OCI-LY1 (cell line): ENCODE measurements around the gene RPS18.

Source experiments
- H2AFZ ChIP-seq: fragments of 200-600 bp; sonication (generic), shearing (Covaris generic); 2 replicates; pipeline ENCODE4 v1.6.0; 2014; ENCODE audit warnings: antibody characterized with exemption, mild to moderate bottlenecking, low read length
- H3F3A ChIP-seq: fragments of 200-600 bp; sonication (generic), shearing (Covaris generic); 2 replicates; pipeline ENCODE4 v1.6.0; 2014; ENCODE audit warnings: mild to moderate bottlenecking, antibody characterized with exemption, low read length, moderate library complexity; ENCODE audit not compliant: insufficient read depth
- H3K27ac ChIP-seq: fragments of 200-600 bp; sonication (generic); 2 replicates; pipeline ENCODE4 v1.5.1; 2014; ENCODE audit warnings: low read length, mixed run types, mild to moderate bottlenecking, low read depth; ENCODE audit not compliant: poor library complexity, severe bottlenecking
- H3K27me3 ChIP-seq: fragments of 200-600 bp; sonication (generic); 2 replicates; pipeline ENCODE4 v1.6.0; 2014; ENCODE audit warnings: antibody characterized with exemption, mild to moderate bottlenecking, low read length, moderate library complexity; ENCODE audit not compliant: insufficient read depth
- H3K36me3 ChIP-seq: fragments of 200-600 bp; sonication (generic); 2 replicates; pipeline ENCODE4 v1.6.1; 2014; ENCODE audit warnings: mild to moderate bottlenecking, antibody characterized with exemption, low read length, moderate library complexity, mixed read lengths; ENCODE audit not compliant: insufficient read depth
- H3K4me1 ChIP-seq: fragments of 200-600 bp; sonication (generic); 2 replicates; pipeline ENCODE4 v1.5.1; 2014; ENCODE audit warnings: mild to moderate bottlenecking, low read length, moderate library complexity; ENCODE audit not compliant: insufficient read depth, severe bottlenecking
- H3K4me2 ChIP-seq: fragments of 200-600 bp; sonication (generic), shearing (Covaris generic); 2 replicates; pipeline ENCODE4 v1.6.1; 2014; ENCODE audit warnings: low read length
- H3K4me3 ChIP-seq: fragments of 200-600 bp; sonication (generic); 2 replicates; pipeline ENCODE4 v1.5.1; 2014; ENCODE audit warnings: low read length, low read depth, mild to moderate bottlenecking, mixed read lengths; ENCODE audit not compliant: poor library complexity, severe bottlenecking
- H3K79me2 ChIP-seq: fragments of 200-600 bp; shearing (Covaris generic); 2 replicates; pipeline ENCODE4 v1.6.1; 2016; ENCODE audit warnings: mixed run types, low read length, mixed read lengths; ENCODE audit not compliant: insufficient read depth
- H3K9ac ChIP-seq: fragments of 200-600 bp; sonication (generic), shearing (Covaris generic); 2 replicates; pipeline ENCODE4 v1.6.1; 2014; ENCODE audit warnings: mild to moderate bottlenecking, low read length, mixed read lengths
- H3K9me2 ChIP-seq: fragments of 200-600 bp; sonication (generic), shearing (Covaris generic); 2 replicates; pipeline ENCODE4 v1.6.1; 2014; ENCODE audit warnings: low read depth, mild to moderate bottlenecking, low read length, mixed read lengths
- H3K9me3 ChIP-seq: fragments of 200-600 bp; shearing (Covaris generic); 2 replicates; pipeline ENCODE4 v1.6.1; 2014; ENCODE audit warnings: low read length, mixed read lengths
- H4K20me1 ChIP-seq: fragments of 200-600 bp; sonication (generic), shearing (Covaris generic); 2 replicates; pipeline ENCODE4 v1.6.0; 2016; ENCODE audit warnings: mild to moderate bottlenecking, low read length; ENCODE audit not compliant: insufficient read depth
- EZH2 ChIP-seq: fragments of 200-600 bp; sonication (generic), shearing (Covaris generic); IDR thresholded peaks from 2 replicates; pipeline ENCODE4 v1.8.0; 2017; ENCODE audit warnings: borderline replicate concordance, mixed run types, mild to moderate bottlenecking, antibody characterized with exemption, low read length, moderate library complexity, mixed read lengths
- TF ChIP-seq, protein P1 (sequence below): fragments of 200-600 bp; sonication (generic), shearing (Covaris generic); IDR thresholded peaks from 2 replicates; pipeline ENCODE4 v1.5.1; 2017; ENCODE audit warnings: mild to moderate bottlenecking, antibody characterized with exemption, low read length, moderate library complexity, mixed read lengths

The RPS18 gene

GRCh38 chr6:33301877-33302276 is 30.0 kb downstream of the RPS18 start:
- no peaks in the 10 kb centered on the region for H4K20me1 ChIP-seq
- H3K27ac ChIP-seq, result no peak overlapping the region
- H3K36me3 ChIP-seq, result peaks cover 48% of the 10 kb centered on the region
- H3K79me2 ChIP-seq, result no peaks in the 10 kb centered on the region
- H3K27me3 ChIP-seq, result no peaks in the 10 kb centered on the region
- no peaks in the 10 kb centered on the region for H3K9me2 ChIP-seq
- H3K4me1 ChIP-seq, result peaks cover 20% of the 10 kb centered on the region
- H3K9me3 ChIP-seq, result no peaks in the 10 kb centered on the region
- H3F3A ChIP-seq, result 0 out of 2 replicates have a peak, but pooled peaks cover 5% of the 10 kb centered on the region
- H3K4me2 ChIP-seq, result no peak overlapping the region
- no peak for TF ChIP-seq EZH2
- no peak overlapping the region for H3K9ac ChIP-seq
- H2AFZ ChIP-seq, result no peak overlapping the region
- H3K4me3 ChIP-seq, result no peak overlapping the region

DNA sequence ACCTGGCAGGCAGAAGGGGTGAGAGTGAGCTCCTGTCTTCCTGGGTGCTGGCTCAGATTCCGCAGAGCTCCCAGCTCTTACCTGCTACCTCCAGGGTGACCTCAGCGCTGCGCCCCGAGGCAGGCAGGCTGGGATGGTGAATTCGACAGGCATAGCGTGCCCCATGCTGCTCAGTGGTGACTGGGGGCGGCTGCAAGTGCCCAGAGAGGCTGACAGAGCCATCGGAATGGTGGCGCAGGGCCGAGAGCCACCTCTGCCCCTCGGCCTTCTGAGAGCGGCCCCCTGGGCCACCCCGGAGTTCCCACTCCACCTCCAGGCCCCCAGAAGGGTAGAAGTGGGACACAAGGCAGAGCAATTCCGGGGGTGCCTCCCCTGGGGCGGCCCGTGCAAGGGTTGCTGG is 32.3 kb downstream of the RPS18 start:
- Histone ChIP-seq H3K36me3 (peaks cover 53% of the 10 kb centered on the region), H3K4me1 (peaks cover 15% of the 10 kb centered on the region), H3F3A (0 out of 2 replicates have a peak, but pooled peaks cover 5% of the 10 kb centered on the region), H3K4me2 (no peak overlapping the region), H3K79me2 (0 out of 2 replicates have a peak, but pooled peaks cover 6% of the 10 kb centered on the region), H3K27me3 (no peaks in the 10 kb centered on the region), H3K27ac (no peak overlapping the region), H4K20me1 (no peaks in the 10 kb centered on the region), H3K9me2 (no peaks in the 10 kb centered on the region), H3K9me3 (no peaks in the 10 kb centered on the region), H2AFZ (no peak overlapping the region), H3K9ac (no peak overlapping the region), H3K4me3 (no peak overlapping the region)
- TF ChIP-seq, protein P1, sequence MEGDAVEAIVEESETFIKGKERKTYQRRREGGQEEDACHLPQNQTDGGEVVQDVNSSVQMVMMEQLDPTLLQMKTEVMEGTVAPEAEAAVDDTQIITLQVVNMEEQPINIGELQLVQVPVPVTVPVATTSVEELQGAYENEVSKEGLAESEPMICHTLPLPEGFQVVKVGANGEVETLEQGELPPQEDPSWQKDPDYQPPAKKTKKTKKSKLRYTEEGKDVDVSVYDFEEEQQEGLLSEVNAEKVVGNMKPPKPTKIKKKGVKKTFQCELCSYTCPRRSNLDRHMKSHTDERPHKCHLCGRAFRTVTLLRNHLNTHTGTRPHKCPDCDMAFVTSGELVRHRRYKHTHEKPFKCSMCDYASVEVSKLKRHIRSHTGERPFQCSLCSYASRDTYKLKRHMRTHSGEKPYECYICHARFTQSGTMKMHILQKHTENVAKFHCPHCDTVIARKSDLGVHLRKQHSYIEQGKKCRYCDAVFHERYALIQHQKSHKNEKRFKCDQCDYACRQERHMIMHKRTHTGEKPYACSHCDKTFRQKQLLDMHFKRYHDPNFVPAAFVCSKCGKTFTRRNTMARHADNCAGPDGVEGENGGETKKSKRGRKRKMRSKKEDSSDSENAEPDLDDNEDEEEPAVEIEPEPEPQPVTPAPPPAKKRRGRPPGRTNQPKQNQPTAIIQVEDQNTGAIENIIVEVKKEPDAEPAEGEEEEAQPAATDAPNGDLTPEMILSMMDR, result no peak

DNA sequence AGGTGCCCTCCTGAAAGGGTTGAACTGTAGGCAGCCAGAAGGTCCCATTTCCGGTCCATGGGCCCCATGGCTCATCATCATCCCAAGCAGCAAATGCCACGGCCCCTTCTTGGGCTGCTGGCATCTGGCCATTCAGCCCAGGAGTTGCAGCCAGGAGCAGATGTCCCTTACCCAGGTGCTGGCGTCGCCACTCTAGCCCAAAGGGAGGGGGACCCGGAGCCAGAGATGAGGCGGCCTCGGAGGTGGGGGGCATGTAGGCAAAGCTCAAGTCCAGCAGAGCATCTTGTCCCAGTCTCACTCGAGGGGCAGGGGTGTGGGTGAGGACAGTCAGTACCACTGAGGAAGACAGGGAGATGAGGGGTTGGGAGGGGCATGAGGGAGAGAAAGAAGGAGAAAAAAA is 33.2 kb downstream of the RPS18 start:
- H3K27me3 ChIP-seq, result no peaks in the 10 kb centered on the region
- no peaks in the 10 kb centered on the region for H3K9me2 ChIP-seq
- H3K36me3 ChIP-seq, result peaks cover 53% of the 10 kb centered on the region
- H4K20me1 ChIP-seq, result no peaks in the 10 kb centered on the region
- H3K4me3 ChIP-seq, result no peak overlapping the region
- peaks cover 9% of the 10 kb centered on the region for H3K4me1 ChIP-seq
- 0 out of 2 replicates have a peak, but pooled peaks cover 6% of the 10 kb centered on the region for H3K79me2 ChIP-seq
- H3K4me2 ChIP-seq, result no peak overlapping the region
- TF ChIP-seq, protein P1, result no peak
- no peak for TF ChIP-seq EZH2
- 0 out of 2 replicates have a peak, but pooled peaks cover 5% of the 10 kb centered on the region for H3F3A ChIP-seq
- no peak overlapping the region for H3K9ac ChIP-seq
- H3K9me3 ChIP-seq, result no peaks in the 10 kb centered on the region
- no peak overlapping the region for H2AFZ ChIP-seq
- H3K27ac ChIP-seq, result no peak overlapping the region

DNA sequence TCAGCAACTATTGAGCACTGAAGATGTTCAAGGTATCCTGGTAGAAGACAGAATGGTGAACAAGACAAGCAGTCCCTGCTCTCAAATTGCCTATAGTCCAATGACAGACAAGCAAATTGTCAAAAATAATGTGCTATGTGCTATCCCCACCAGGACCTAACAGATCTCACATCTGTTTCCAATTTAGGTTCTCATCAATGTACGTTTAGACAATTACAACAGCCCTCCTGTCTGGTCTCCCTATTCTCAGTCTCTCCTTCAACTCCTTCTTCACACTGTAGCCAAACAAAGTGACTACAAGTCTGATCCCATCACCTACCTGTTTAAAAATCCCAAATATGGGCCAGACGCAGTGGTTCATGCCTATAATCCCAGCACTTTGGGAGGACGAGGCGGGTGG is 34.5 kb downstream of the RPS18 start:
- Histone ChIP-seq H3K4me2 (no peak overlapping the region), H3K4me1 (peaks cover 7% of the 10 kb centered on the region), H3K9ac (no peak overlapping the region), H3K36me3 (peaks cover 49% of the 10 kb centered on the region), H3K27me3 (no peaks in the 10 kb centered on the region), H2AFZ (no peak overlapping the region), H3F3A (0 out of 2 replicates have a peak, but pooled peaks cover 5% of the 10 kb centered on the region), H3K27ac (peak overlapping the region; percentile 18), H3K79me2 (0 out of 2 replicates have a peak, but pooled peaks cover 10% of the 10 kb centered on the region), H3K4me3 (no peak overlapping the region), H3K9me2 (no peaks in the 10 kb centered on the region), H4K20me1 (no peaks in the 10 kb centered on the region), H3K9me3 (no peaks in the 10 kb centered on the region)
- TF ChIP-seq, protein P1, result no peak
- TF ChIP-seq EZH2, result no peak
